ENCODE results near the gene CDT1.

GRCh38 chr16:88807626-88808453, 4.3 kb downstream of the CDT1 start:
- TF ChIP-seq EZH2 (IDR thresholded peaks at IDR 0.05) (no peak), POLR2AphosphoS5 (IDR thresholded peaks at IDR 0.05; ENCODE audit: borderline replicate concordance, low read depth, low read length) (no peak), FOXP2 (optimal IDR thresholded peaks at IDR 0.05; ENCODE audit: control extremely low read depth, extremely low read length, insufficient read depth) (no peak)
